ENCODE data around the gene CDH1. TPM values are rescaled to one million over a fixed set of nuclear protein-coding genes. Genes with fewer than 3 reads are reported as not detected.
"Not testable (repeated sequence)": the region's sequence is repeated elsewhere in the genome, so short reads cannot be mapped to it uniquely, and the experiment has no call there.

The CDH1 gene
- total and polyA plus RNA-seq, 12 donors, result 0.11 to 1.2 (median 0.40) TPM; not detected in 3

GRCh38 chr16:68785715-68786114 is 48.6 kb downstream of the CDH1 start:
- Histone ChIP-seq H3K4me3 (no peak overlapping the region), H3K4me1 (replicated peaks in 1 of 2) (no peaks in the 10 kb centered on the region), H3K27ac (no peak overlapping the region), H3K9me3 (replicated peaks in 1 of 3) (no peaks in the 10 kb centered on the region), H3K36me3 (replicated peaks in 1 of 2) (no peaks in the 10 kb centered on the region), H3K27me3 (no peaks in the 10 kb centered on the region)
- DNase-seq, result no peak
- 73 to 89% (median 83%) methylated on average over 3 of the region's 3 CpGs for WGBS, 4 donors
- intact Hi-C loops (cut with DNase I), result no loop called here
- no peak for TF ChIP-seq POLR2A (IDR thresholded peaks at IDR 0.05)
- no peak for TF ChIP-seq CTCF (IDR thresholded peaks at IDR 0.05)

GRCh38 chr16:68786685-68787418 is 49.8 kb downstream of the CDH1 start:
- DNase-seq, result no peak
- Histone ChIP-seq H3K4me3 (no peak overlapping the region), H3K27ac (no peak overlapping the region), H3K9me3 (replicated peaks in 1 of 3) (no peaks in the 10 kb centered on the region), H3K4me1 (replicated peaks in 1 of 2) (no peaks in the 10 kb centered on the region), H3K36me3 (replicated peaks in 1 of 2) (no peaks in the 10 kb centered on the region), H3K27me3 (no peaks in the 10 kb centered on the region)
- TF ChIP-seq POLR2A (IDR thresholded peaks at IDR 0.05) (no peak), CTCF (IDR thresholded peaks at IDR 0.05) (no peak)
- intact Hi-C loops (cut with DNase I), result no loop called here
- WGBS, 4 donors, result 48 to 56% (median 54%) methylated on average over 7 of the region's 7 CpGs

GRCh38 chr16:68787419-68787807 is 50.3 kb downstream of the CDH1 start:
- H3K4me3 ChIP-seq; H3K27ac ChIP-seq; DNase-seq; H3K9me3 ChIP-seq (replicated peaks in 1 of 3); H3K4me1 ChIP-seq (replicated peaks in 1 of 2); H3K27me3 ChIP-seq; intact Hi-C loops (cut with DNase I); H3K36me3 ChIP-seq (replicated peaks in 1 of 2): not testable (repeated sequence)
- 86 to 90% (median 87%) methylated on average over 1 of the region's 1 CpG for WGBS, 4 donors

GRCh38 chr16:68790130-68790761 is 53.2 kb downstream of the CDH1 start:
- intact Hi-C loops (cut with DNase I), result no loop called here
- TF ChIP-seq CTCF (IDR thresholded peaks at IDR 0.05) (no peak), POLR2A (IDR thresholded peaks at IDR 0.05) (no peak)
- H3K4me1 ChIP-seq (replicated peaks in 1 of 2), result no peaks in the 10 kb centered on the region
- H3K27me3 ChIP-seq, result no peaks in the 10 kb centered on the region
- no peaks in the 10 kb centered on the region for H3K36me3 ChIP-seq (replicated peaks in 1 of 2)
- DNase-seq, result no peak
- no peaks in the 10 kb centered on the region for H3K9me3 ChIP-seq (replicated peaks in 1 of 3)
- no peak overlapping the region for H3K4me3 ChIP-seq
- WGBS, 4 donors, result 67 to 77% (median 73%) methylated on average over 9 of the region's 9 CpGs
- no peak overlapping the region for H3K27ac ChIP-seq

GRCh38 chr16:68790944-68791343 is 53.9 kb downstream of the CDH1 start:
- H3K36me3 ChIP-seq (replicated peaks in 1 of 2), result no peaks in the 10 kb centered on the region
- H3K27ac ChIP-seq, result no peak overlapping the region
- no peaks in the 10 kb centered on the region for H3K27me3 ChIP-seq
- no peaks in the 10 kb centered on the region for H3K9me3 ChIP-seq (replicated peaks in 1 of 3)
- intact Hi-C loops (cut with DNase I), result no loop called here
- DNase-seq, result no peak
- no peaks in the 10 kb centered on the region for H3K4me1 ChIP-seq (replicated peaks in 1 of 2)
- 72 to 84% (median 75%) methylated on average over 4 of the region's 4 CpGs for WGBS, 4 donors
- H3K4me3 ChIP-seq, result no peak overlapping the region
- TF ChIP-seq CTCF (IDR thresholded peaks at IDR 0.05) (no peak), POLR2A (IDR thresholded peaks at IDR 0.05) (no peak)

Data from adrenal gland (tissue), 12 donors.